GM19328 (cell line): ENCODE results near the gene CIT.
A peak's percentile ranks its signal among the peaks of the same experiment; 100 is the strongest.
"Not testable (repeated sequence)": the region's sequence is repeated elsewhere in the genome, so short reads cannot be mapped to it uniquely, and the experiment has no call there.

Experiments
- ATAC-seq: cut with Tn5 transposase; IDR thresholded peaks from one replicate; pipeline ENCODE4 v1.9.1; 2021; ENCODE audit warnings: mild to moderate bottlenecking, moderate library complexity; ENCODE audit not compliant: unreplicated experiment

Gene CIT, protein sequence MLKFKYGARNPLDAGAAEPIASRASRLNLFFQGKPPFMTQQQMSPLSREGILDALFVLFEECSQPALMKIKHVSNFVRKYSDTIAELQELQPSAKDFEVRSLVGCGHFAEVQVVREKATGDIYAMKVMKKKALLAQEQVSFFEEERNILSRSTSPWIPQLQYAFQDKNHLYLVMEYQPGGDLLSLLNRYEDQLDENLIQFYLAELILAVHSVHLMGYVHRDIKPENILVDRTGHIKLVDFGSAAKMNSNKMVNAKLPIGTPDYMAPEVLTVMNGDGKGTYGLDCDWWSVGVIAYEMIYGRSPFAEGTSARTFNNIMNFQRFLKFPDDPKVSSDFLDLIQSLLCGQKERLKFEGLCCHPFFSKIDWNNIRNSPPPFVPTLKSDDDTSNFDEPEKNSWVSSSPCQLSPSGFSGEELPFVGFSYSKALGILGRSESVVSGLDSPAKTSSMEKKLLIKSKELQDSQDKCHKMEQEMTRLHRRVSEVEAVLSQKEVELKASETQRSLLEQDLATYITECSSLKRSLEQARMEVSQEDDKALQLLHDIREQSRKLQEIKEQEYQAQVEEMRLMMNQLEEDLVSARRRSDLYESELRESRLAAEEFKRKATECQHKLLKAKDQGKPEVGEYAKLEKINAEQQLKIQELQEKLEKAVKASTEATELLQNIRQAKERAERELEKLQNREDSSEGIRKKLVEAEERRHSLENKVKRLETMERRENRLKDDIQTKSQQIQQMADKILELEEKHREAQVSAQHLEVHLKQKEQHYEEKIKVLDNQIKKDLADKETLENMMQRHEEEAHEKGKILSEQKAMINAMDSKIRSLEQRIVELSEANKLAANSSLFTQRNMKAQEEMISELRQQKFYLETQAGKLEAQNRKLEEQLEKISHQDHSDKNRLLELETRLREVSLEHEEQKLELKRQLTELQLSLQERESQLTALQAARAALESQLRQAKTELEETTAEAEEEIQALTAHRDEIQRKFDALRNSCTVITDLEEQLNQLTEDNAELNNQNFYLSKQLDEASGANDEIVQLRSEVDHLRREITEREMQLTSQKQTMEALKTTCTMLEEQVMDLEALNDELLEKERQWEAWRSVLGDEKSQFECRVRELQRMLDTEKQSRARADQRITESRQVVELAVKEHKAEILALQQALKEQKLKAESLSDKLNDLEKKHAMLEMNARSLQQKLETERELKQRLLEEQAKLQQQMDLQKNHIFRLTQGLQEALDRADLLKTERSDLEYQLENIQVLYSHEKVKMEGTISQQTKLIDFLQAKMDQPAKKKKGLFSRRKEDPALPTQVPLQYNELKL (N-terminal part only)

DNA sequence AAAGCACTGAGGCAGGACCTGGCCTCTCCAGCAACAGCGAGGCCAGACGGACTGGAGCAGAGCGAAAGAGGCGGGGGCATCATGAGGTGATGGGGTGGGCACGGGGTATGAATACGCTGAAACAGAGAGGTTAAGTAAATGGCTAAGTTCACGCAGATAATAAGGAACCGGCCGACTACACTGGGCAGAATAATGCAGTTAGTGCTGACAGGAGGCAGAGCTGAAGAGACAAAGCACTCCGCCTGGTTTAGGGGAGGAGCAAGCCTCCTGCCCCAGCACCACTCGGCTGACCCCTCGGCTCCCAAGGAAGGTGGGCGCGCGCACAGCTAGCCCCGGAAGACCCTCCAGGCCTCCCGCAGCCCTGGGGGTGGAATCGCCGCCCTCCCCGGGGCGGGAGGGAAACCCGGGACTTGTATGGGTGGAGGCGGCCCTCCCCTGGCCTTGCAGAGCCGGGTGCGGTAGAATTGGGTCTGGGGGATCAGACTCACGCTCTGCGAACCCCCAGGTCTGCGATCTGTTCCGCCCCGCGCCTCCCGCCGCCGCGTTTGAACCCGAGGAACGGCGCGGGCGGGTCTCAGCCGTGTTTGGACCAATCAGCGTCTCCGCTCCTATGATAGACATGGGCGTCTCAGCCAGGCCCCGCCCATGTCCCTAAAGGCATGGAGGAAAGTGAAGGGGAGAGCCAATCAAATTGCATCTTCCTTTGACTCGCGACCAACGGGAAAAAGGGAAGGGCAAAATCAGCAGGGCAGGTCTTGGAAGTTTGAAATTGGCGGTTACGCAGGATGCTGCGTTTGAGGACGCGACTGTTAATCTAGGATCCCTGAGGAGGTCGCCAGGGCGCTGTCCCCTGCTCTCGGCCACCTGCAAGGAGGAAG lies at the start of gene CIT:
TSS of gene CIT (minus strand) at position 560 of the 878 bp plus-strand sequence. CDS start 1,152 bp downstream, outside the sequence.
- ATAC-seq, result peak; percentile 99

DNA sequence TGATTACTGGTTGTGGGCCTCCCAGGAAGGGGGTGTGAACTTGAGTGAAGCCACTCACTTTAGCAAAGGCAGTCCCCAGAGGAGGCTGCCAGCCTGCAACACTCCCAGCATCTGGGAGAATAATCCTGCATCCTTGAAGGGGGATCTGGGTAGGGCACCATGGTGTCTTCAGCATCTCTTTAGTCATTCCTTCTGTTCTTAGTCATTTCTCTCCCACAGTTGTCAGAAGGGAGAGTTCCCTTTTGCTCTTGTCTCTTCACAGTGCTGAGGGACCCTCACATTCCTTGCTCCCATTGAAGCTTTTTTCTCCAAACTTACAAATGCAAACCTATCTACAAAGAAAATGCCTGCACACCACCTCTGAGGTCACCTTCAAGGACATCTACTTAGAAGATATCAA lies 48.1 kb upstream of the CIT start:
- ATAC-seq, result no peak

DNA sequence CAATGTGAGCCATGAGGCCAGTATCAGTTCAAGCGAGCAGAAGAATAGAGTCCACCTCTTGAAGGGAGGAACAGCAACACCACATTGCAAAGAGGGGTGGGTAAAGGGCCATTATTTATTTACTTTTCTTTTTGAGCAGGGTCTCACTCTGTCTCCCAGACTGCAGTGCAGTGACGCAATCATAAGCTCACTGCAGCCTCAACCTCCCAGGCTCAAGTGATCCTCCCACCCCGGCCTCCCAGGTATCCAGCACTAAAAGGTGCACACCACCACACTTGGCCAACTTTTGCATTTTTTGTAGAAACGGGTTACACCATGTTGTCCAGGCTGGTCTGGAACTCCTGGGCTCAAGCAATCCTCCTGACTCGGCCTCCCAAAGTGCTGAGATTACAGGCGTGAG lies 42.9 kb upstream of the CIT start:
- ATAC-seq, result no peak

DNA sequence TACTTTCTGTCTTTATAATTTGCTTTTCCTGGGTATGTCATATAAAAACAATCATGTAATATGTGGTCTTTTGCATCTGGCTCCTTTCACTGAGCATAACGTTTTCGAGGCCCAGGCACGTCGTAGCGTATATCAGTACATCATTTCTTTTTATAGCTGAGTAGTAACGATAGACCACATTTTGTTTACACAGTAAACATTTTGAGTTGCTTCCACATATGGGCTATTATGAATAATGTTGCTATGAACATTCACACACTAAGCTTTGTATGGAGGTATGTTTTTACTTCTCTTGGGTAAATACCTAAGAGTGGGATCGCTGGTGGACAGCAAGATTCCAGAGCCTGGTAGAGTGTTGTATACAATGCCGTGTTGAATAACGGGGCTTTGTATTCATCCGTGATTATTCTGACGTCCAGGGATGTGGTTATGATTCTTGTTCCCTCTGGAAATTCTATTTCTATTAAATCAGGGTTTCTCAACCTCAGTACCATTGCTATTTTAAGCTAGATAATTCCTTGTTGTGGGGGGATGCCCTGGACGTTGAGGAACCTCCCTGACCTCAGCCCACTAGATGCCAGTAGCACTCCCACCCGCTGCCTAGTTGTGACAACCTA lies 38.9 kb upstream of the CIT start:
- no peak for ATAC-seq

DNA sequence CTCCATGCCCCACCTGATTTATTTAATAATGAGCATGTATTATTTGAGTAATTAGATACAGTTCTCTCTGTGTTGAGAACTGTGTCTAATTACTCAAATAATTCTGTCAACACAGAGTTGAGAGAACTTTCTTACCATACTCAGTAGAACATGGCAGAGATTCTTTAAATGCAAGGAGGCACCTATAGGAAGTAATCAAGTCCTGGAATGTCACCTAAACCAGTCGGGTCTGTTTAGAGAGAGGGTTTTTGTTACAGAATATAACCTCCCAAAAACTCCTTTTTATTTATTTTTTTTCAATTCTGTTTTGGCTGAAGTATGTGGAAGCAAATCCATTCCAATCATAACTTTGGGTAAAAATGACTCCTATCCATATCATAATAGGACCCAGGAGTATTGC lies 37.5 kb upstream of the CIT start:
- no peak for ATAC-seq

DNA sequence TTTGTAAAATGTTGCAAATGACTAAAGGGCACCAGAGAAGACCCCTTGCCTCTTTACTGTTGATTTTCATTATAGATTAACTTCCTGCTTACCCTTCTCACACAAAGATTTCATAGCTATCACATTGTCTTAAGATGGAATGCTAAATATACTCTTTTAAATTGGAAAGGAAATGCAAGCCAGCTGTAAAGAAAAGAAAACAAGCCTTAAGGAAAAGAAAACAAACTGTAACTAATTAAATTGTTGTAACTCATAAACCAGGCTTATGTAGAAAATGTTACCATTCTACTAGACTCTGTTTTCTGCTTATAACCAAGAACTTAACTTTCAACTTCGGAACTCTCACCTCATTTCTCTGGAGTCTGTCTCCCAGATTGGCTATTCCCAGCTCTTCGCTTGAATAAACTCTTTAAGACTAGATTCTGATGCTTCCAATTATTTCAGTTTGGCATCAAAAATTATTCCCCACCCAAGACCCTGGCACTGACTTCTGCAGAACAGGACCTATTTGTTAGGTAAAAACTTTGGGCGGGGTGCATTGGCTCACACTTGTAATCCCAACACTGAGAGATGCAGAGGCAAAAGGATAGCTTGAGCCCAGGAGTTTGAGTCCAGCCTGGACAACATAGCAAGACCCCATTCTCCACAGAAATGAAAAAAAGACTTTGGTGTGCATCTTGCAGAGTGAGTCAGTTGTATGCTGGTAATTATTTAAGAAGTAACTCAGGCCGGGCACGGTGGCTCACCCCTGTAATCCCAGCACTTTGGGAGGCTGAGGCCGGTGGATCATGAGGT lies 36.6 kb upstream of the CIT start:
- ATAC-seq, result no peak

DNA sequence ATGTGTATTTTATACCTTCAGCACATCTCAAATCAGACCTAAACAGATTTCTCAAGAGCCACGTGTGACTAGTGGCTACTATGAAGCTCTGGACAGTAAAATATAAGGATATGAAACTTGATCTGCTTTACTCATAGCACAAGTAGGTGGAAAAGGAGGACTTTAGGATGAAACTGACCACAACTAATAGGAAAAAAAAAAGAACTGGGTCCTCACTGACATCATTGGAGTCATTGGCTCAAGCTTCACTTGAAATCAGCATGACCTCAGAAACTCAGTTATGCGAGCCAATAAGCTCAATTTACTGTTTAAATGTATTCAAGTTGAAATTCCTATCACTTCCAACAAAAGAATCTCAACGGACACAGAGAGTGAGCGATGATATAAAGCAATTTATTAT lies 34.1 kb upstream of the CIT start:
- ATAC-seq, result no peak

DNA sequence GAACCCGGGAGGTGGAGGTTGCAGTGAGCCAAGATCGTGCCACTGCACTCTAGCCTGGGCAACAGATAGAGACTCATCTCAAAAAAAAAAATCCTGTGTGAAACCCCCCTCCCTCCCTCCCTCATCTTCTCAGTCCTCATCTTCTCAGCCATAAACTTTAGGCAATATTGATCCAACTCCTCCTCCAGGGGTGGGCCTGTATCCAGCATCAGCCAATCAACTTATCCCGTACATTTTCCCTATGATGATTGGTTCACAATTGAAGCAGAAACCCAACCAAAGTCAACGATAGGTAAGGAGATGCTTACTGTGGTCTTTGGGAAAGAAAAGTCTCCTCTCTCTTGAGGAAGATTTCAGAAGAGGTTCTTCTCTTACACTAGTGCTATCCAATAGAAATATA lies 33.5 kb upstream of the CIT start:
- ATAC-seq, result no peak

DNA sequence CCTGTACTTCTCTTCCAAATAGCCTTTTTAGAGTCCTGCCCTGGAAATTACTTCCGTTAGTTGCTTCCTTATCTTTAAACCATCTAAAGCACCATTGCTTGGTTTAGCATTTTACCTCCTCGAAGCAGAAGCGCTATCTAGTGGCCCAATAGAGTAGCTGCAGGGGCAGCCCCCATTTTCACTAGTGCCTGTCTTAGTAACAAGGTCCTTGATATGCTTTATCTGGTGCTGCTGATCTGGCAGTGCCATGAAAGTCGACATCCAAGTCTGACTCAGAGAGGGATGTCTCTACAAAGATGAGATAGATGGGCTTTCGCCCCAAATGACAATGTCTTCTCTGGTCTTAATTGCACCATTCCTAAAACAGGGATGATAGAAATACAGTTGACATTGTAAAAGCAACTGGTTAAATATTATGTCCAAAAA lies 25.0 kb upstream of the CIT start:
- no peak for ATAC-seq

DNA sequence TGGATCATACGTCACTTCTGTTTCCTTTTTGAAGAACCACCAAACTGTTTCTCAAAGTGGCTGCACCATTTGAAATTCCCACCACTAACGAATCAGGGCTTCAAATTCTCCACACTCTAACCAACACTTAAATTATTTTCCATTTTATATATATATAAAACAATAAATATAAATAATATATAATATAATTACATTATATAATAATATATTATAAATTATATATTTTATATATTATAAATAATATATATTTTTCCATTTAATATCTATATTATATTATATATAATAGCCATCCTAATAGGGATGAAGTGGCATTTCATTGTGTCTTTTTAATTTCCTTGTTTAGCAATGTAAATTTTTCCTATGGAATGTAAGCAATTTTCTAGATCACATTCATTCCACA lies 24.6 kb upstream of the CIT start:
- no peak for ATAC-seq

DNA sequence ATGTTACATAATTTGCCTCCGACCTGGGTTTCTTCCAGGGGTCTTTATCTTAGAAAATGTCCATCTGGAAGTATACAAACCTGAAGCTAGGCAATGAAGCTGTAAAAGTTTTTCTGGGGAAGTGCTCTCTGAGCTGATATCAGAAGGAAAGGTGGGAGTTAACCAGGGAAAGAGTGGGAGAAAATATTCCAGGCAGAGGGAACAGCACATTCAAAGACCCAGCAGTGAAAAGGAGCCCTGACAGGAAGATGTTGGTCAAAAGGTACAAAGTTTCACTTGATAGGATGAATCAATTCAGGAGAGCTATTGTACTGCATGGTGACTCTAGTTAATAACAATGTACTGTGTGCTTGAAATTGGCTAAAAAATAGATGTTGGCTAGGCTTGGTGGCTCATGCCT lies 17.8 kb upstream of the CIT start:
- ATAC-seq, result no peak

DNA sequence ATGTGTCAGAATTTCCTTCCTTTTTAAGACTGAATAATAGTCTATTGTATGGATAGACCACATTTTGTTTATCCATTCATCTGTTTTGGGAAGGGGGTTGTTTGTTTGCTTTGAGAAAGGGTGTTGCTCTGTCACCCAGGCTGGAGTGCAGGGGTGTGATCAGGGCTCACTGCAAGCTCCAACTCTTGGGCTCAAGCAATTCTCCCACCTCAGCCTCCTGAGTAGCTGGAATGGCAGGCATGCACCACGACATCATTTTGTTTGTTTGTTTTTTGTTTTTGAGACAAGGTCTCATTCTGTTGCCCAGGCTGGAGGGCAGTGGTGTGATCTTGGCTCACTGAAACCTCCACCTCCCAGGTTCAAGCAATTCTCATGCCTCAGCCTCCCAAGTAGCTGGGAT lies 15.5 kb upstream of the CIT start:
- not testable (repeated sequence) for ATAC-seq

DNA sequence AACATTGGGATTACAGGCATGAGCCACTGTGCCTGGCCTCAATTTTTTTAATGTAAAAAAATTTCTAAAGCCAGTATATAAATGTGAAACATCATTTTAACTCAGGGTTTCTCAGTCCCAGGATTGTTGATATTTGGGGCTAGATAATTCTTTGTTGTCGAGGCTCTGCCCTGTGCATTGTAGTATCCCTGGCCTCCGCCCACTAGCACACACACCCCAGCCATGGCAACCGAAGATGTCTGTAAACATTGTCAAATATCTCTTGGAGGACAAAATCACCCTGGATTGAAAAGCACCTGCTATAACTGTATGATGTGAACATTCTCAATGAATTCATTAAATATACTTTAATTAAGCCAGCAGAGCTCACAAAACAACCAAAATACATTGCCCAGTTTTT lies 8.4 kb upstream of the CIT start:
- ATAC-seq, result no peak

DNA sequence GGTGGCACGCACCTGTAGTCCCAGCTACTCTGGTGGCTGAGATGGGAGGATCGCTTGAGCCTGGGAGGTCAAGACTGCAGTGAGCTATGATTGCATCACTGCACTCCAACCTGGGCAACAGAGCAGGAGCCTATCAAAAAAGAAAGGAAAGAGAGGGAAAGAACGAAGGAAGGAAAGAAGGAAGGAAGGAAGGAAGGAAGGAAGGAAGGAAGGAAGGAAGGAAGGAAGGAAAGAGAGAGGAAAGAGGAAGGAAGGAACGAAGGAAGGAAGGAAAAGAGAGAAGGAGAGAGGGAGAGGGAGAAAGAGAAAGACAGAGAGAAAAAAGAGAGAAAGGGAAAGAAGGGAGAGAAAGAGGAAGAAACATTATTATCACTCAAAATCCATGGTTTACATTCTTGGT lies 6.7 kb upstream of the CIT start:
- not testable (repeated sequence) for ATAC-seq

DNA sequence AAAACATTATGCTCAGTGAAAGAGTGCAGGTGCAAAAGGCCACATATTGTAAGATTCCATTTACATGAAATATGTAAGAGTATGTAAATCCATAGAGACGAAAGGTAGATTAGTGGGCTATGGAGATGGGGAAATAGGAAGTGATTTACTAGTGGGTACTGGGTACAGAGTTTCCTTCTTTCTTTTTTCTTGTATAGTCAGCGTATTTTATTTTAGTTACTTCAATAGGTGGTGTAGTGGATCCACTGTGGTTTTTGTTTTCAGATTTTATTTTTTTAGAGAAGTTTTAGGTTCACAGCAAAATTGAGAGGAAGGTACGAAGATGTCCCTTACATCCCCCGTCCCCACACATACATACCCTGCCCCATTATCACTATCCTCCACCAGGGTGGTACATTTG lies 6.1 kb upstream of the CIT start:
- no peak for ATAC-seq

DNA sequence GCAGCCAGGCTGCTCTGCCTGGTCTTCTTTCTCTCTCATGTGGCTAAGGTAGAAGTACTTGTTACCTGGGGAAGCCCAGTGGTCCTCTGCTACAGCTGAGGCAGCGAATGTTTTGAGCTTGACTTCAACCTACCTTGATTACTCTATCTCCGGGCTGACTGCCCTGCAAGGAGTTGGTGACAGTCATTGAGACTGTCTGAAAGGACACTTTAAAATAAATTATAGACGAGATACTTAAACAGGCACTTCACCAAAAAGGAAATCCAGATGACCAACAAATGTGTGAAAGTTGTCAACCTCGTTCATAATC lies 474 bp upstream of the CIT start:
- peak; percentile 52 for ATAC-seq

DNA sequence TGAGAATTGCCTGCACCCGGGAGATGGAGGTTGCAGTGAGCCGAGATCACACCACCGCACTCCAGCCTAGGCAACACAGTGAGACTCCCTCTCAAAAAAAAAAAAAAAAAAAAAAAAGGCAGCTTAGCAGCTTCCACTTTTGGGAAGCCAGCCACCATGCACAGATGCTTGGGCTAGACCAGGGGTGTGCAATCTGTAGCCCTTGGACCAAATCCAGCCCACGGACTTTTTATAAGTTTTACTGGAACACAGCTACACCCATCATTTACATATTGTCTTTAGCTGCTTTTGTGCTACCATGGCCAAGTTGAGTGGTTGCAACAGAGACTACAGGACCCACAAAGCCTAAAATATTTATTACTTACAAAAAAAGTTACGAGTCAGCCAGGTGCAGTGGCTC lies 6.7 kb downstream of the CIT start:
- no peak for ATAC-seq

DNA sequence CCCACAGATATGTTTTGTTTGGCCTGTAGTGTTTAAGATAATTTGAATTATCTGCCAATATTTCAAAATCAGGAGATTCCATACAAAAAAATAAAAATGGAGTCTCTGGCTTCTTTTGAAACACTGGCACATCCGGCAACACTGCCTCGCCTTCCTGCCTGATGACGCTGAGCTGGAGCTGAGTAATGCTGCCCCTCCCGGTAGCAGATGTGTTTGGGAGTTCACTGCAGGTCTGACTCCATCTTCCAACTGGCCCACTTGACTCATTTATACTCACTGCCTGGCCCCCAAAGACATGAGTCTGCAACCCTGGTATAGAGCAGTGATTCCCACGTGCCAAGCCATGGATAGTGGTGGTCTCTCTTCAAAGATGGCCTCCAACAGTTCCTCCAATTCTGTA lies 7.4 kb downstream of the CIT start:
- no peak for ATAC-seq

DNA sequence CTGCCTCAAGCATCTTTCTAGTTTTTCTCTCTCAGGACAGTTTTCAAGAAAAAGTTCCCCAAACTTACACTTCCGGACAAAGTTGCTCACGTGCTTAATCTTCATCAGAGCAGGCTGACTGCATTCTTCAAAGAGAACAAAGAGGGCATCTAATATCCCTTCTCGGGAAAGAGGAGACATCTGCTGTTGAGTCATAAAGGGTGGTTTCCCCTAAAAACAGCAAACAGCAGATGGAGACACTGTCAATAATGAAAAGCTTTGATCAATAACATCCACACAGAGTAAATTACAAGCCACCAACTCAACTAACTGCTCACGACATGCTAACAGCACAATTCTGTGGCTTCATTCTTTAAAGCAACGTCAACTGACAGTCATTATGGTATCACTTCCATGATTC lies 8.1 kb downstream of the CIT start:
- no peak for ATAC-seq
